GM12878 (cell line): ENCODE data around the gene CHD9. TPM values are rescaled to one million over a fixed set of nuclear protein-coding genes. Genes with fewer than 3 reads are reported as not detected.

Source experiments
- ATAC-seq: fragments of 200-7000 bp; cut with Tn5 transposase; 3 replicates; pipeline ENCODE4 v1.9.1; 2020; ENCODE audit warnings: mild to moderate bottlenecking, moderate library complexity
- BruUV-seq: library from RNA; stranded (reverse); fragments of 400-500 nt; replicated peaks from 2 replicates; lab custom pipeline; 2021; lab: Mats Ljungman, UMichigan
- CTCF ChIA-PET: fragments of 300-600 bp; sonication (Branson Sonifier 250); formaldehyde crosslinking; extraction: SDS; loops from one replicate; lab custom pipeline; 2021; ENCODE audit warnings: inconsistent platforms; lab: Yijun Ruan, JAX
- POLR2A ChIA-PET: fragments of 350-600 bp; formaldehyde crosslinking; extraction: SDS; loops from one replicate; lab custom pipeline; 2021; ENCODE audit warnings: inconsistent platforms; lab: Charles Lee
- RAD21 ChIA-PET: fragments of 300-600 bp; sonication (Branson Sonifier 250); formaldehyde crosslinking; loops from one replicate; lab custom pipeline; 2023; ENCODE audit warnings: antibody characterized with exemption; ENCODE audit not compliant: unreplicated experiment; lab: Charles Lee
- SMC1A ChIA-PET: fragments of 300-600 bp; sonication (Branson Sonifier 250); formaldehyde crosslinking; loops from one replicate; lab custom pipeline; 2023; ENCODE audit not compliant: unreplicated experiment, uncharacterized antibody; lab: Charles Lee
- DNase-seq: peaks from one replicate; pipeline ENCODE4 v3.0.0-alpha.2; 2011; ENCODE audit warnings: low read depth, low spot score
- FAIRE-seq: peaks from 3 replicates; lab custom pipeline; 2011; peaks lifted over from hg19 to GRCh38; lab: Jason Lieb, UNC
- H2AFZ ChIP-seq: 2 replicates; pipeline ENCODE4 v1.6.0; 2011; ENCODE audit warnings: low read depth, low read length, control low read depth; ENCODE audit not compliant: control insufficient read depth
- H3K27ac ChIP-seq: 2 replicates; pipeline ENCODE4 v1.5.1; 2011; ENCODE audit warnings: control low read depth; ENCODE audit not compliant: control insufficient read depth, insufficient read depth
- H3K27me3 ChIP-seq, 2 experiments: replicated peaks in 1 of 2; 2 replicates each; pipeline versions ENCODE4 v1.6.0 to v1.6.1; 2011; ENCODE audit warnings: low read length in 1 of 2; ENCODE audit not compliant: control insufficient read depth in 2 of 2, insufficient read depth in 2 of 2
- H3K36me3 ChIP-seq, 2 experiments: 2 replicates each; pipeline ENCODE4 v1.5.1; 2011; ENCODE audit warnings: low read length in 1 of 2; ENCODE audit not compliant: control insufficient read depth in 2 of 2, insufficient read depth in 2 of 2
- H3K4me1 ChIP-seq: 2 replicates; pipeline ENCODE4 v1.6.1; 2011; ENCODE audit warnings: mild to moderate bottlenecking, low read length, moderate library complexity, mixed read lengths; ENCODE audit not compliant: control insufficient read depth, insufficient read depth
- H3K4me2 ChIP-seq: 2 replicates; pipeline ENCODE4 v1.6.0; 2011; ENCODE audit warnings: control low read depth; ENCODE audit not compliant: control insufficient read depth, insufficient read depth
- H3K4me3 ChIP-seq: fragments of 200-600 bp; sonication (generic); 2 replicates; pipeline ENCODE4 v1.5.1; 2016
- H3K79me2 ChIP-seq: 2 replicates; pipeline ENCODE4 v1.6.0; 2011; ENCODE audit warnings: low read length; ENCODE audit not compliant: control insufficient read depth, insufficient read depth
- H3K9ac ChIP-seq: 2 replicates; pipeline ENCODE4 v1.8.0; 2011; ENCODE audit warnings: low read length, control low read depth, mixed read lengths; ENCODE audit not compliant: control insufficient read depth, insufficient read depth
- H3K9me3 ChIP-seq: replicated peaks from 3 replicates; pipeline ENCODE4 v1.5.1; 2011; ENCODE audit warnings: mild to moderate bottlenecking, low read length; ENCODE audit not compliant: control insufficient read depth, insufficient read depth
- H4K20me1 ChIP-seq: 2 replicates; pipeline ENCODE4 v1.6.0; 2011; ENCODE audit not compliant: control insufficient read depth, insufficient read depth
- CREB1 ChIP-seq: IDR thresholded peaks from 2 replicates; pipeline ENCODE4 v1.6.1; 2012; ENCODE audit warnings: low read depth, mild to moderate bottlenecking, inconsistent platforms
- YY1 ChIP-seq: IDR thresholded peaks from 2 replicates; pipeline ENCODE4 v1.6.1; 2011; ENCODE audit warnings: low read depth, mild to moderate bottlenecking, low read length
- ZNF384 ChIP-seq: IDR thresholded peaks from 2 replicates; pipeline ENCODE4 v1.6.1; 2012; ENCODE audit warnings: low read depth, mild to moderate bottlenecking, low read length, improper control_type of control experiment, borderline replicate concordance
- ZNF592 ChIP-seq: fragments of 450-650 bp; IDR thresholded peaks from 2 replicates; pipeline ENCODE4 v1.6.1; 2017; ENCODE audit warnings: mild to moderate bottlenecking, moderate library complexity
- WGBS: methylation state at CpG from one replicate; pipeline ENCODE4 v1.1.6; 2016; ENCODE audit warnings: low lambda C conversion rate; ENCODE audit not compliant: insufficient replicate concordance, insufficient coverage; ENCODE audit errors: missing lambda C conversion rate; 5-methylcytosine and 5-hydroxymethylcytosine counted together
- in situ Hi-C: fragments of 300-500 bp; cut with MboI; formaldehyde crosslinking; loops from 9 replicates; pipeline ENCODE4 v1.14.3; 2018; ENCODE audit warnings: mixed read lengths
- intact Hi-C: fragments of 100-400 bp; cut with micrococcal nuclease; formaldehyde crosslinking; loops from one replicate; pipeline ENCODE4 v1.14.2; 2022; ENCODE audit not compliant: unreplicated experiment
- polyA plus RNA-seq, 11 experiments: library from polyadenylated mRNA; depleted of rRNA in 4 of 11; unstranded in 6 of 11; stranded (reverse) in 5 of 11; fragments of >200 nt; fragmentation: Nextera tagmentation in 4 of 11; fragmentation: Illumina TruSeq in 1 of 11; extraction: Ambion mirVana in 4 of 11; extraction: Trizol in 1 of 11; gene quantifications; 1 replicate in 1 of 11; 2 replicates in 10 of 11; pipeline versions ENCODE4 v1.2.1 to v1.2.3, GENCODE V29; 2011 to 2016; ENCODE audit warnings: inconsistent platforms in 2 of 11, missing spikeins in 2 of 11, low read depth in 1 of 11
- total RNA-seq, 4 experiments: library from RNA; depleted of rRNA in 3 of 4; stranded (reverse); fragments of >200 nt in 3 of 4; fragmentation: Illumina TruSeq in 1 of 4; extraction: Trizol in 1 of 4; gene quantifications; 2 replicates each; pipeline versions ENCODE4 v1.2.1 to v1.2.3, GENCODE V29; 2013 to 2021
- TF ChIP-seq, protein P1 (sequence below): fragments of 450-650 bp; conservative IDR thresholded peaks from 2 replicates; pipeline ENCODE4 v1.6.1; 2017; ENCODE audit warnings: mild to moderate bottlenecking, moderate library complexity

CHD9 gene
- total and polyA plus RNA-seq, 10 of the 15 experiments (the other 5 are each of a cell fraction or from before 2014, with no cell fraction given), result 29.2 to 95.7 (median 54.3) TPM

GRCh38 chr16:53105565-53105964, 50.8 kb downstream of the CHD9 start:
- DNase-seq, result no peak

More at GRCh38 chr16:53105565-53105964, 50.8 kb downstream of the CHD9 start:
- intact Hi-C loops (no loop called here), in situ Hi-C loops (no loop called here)
- SMC1A ChIA-PET, result interaction anchor here (11.1 kb wide), 1 partner anchor 42 kb away, joined by 270 read pairs; the partner anchor contains the start of gene CHD9
- H3K4me2 ChIP-seq, result no peak overlapping the region
- no peaks in the 10 kb centered on the region for H4K20me1 ChIP-seq
- H3K27me3 ChIP-seq, result no peaks in the 10 kb centered on the region
- CTCF ChIA-PET, result no interaction called here
- peaks cover 0 to 6% of the 10 kb centered on the region in 2 experiments; a peak in 2 of 4 replicates for H3K36me3 ChIP-seq
- POLR2A ChIA-PET, result interaction anchor here (0.6 kb wide), 1 partner anchor 110 kb away, joined by 3 read pairs; no protein-coding TSS in a partner anchor
- peaks cover 32% of the 10 kb centered on the region for H3K79me2 ChIP-seq
- ATAC-seq, result no peak
- RAD21 ChIA-PET, result no interaction called here
- TF ChIP-seq, protein P1, sequence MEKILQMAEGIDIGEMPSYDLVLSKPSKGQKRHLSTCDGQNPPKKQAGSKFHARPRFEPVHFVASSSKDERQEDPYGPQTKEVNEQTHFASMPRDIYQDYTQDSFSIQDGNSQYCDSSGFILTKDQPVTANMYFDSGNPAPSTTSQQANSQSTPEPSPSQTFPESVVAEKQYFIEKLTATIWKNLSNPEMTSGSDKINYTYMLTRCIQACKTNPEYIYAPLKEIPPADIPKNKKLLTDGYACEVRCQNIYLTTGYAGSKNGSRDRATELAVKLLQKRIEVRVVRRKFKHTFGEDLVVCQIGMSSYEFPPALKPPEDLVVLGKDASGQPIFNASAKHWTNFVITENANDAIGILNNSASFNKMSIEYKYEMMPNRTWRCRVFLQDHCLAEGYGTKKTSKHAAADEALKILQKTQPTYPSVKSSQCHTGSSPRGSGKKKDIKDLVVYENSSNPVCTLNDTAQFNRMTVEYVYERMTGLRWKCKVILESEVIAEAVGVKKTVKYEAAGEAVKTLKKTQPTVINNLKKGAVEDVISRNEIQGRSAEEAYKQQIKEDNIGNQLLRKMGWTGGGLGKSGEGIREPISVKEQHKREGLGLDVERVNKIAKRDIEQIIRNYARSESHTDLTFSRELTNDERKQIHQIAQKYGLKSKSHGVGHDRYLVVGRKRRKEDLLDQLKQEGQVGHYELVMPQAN, result no peak
- TF ChIP-seq CREB1 (no peak), YY1 (no peak), ZNF592 (no peak), ZNF384 (no peak)
- FAIRE-seq, result no peak
- H3K4me1 ChIP-seq, result peaks cover 17% of the 10 kb centered on the region
- H2AFZ ChIP-seq, result no peak overlapping the region
- BruUV-seq, result no TSS peak
- 100% methylated on average over 5 of the region's 5 CpGs for WGBS
- H3K27ac ChIP-seq, result no peak overlapping the region
- no peaks in the 10 kb centered on the region for H3K9me3 ChIP-seq
- H3K9ac ChIP-seq, result no peak overlapping the region
- H3K4me3 ChIP-seq, result no peak overlapping the region
